ENCODE data around the gene NUMB. TPM values are rescaled to one million over a fixed set of nuclear protein-coding genes. Genes with fewer than 3 reads are reported as not detected.

NUMB gene
- total RNA-seq, 2 experiments from 2014 or later, result 27.9 to 31.5 TPM

- DNase-seq (no peak), ATAC-seq (ENCODE audit: poor library complexity) (no peak)
- intact Hi-C loops (cut with DNase I, micrococcal nuclease), result no loop called here
- no peak overlapping the region for H3K4me3 Mint-ChIP-seq
- Histone ChIP-seq H3K27me3 (ENCODE audit: control insufficient read depth in 1 of 2, insufficient read depth in 2 of 2, low read length in 2 of 2) (no peaks in the 10 kb centered on the region), H3K27ac (ENCODE audit: low read depth in 1 of 2, low read length in 2 of 2) (no peak overlapping the region), H3K4me3 (ENCODE audit: low read length) (no peak overlapping the region), H3K9me3 (ENCODE audit: control insufficient read depth in 1 of 2, insufficient read depth in 1 of 2, low read length in 2 of 2) (no peaks in the 10 kb centered on the region), H3K36me3 (ENCODE audit: insufficient read depth, low read length) (no peaks in the 10 kb centered on the region), H3K4me1 (ENCODE audit: insufficient read depth, low read length) (no peaks in the 10 kb centered on the region)
- H3K9me3 Mint-ChIP-seq, result no peaks in the 10 kb centered on the region
- ChIA-PET POLR2A (no interaction called here), CTCF (no interaction called here)
- no peak for TF ChIP-seq CTCF (IDR thresholded peaks at IDR 0.05)
- H3K27ac Mint-ChIP-seq, result no peak overlapping the region
- no peaks in the 10 kb centered on the region for H3K27me3 Mint-ChIP-seq
- H3K4me1 Mint-ChIP-seq (ENCODE audit: low read depth), result no peaks in the 10 kb centered on the region
- no peaks in the 10 kb centered on the region for H3K36me3 Mint-ChIP-seq (ENCODE audit: low read depth)
Measured at GRCh38 chr14:73372529-73372928, 85.8 kb downstream of the NUMB start.

- Mint-ChIP-seq H3K27ac (no peak overlapping the region), H3K27me3 (no peaks in the 10 kb centered on the region), H3K4me1 (ENCODE audit: low read depth) (no peaks in the 10 kb centered on the region), H3K9me3 (no peaks in the 10 kb centered on the region), H3K4me3 (no peak overlapping the region), H3K36me3 (ENCODE audit: low read depth) (peaks cover 5% of the 10 kb centered on the region)
- Histone ChIP-seq H3K36me3 (ENCODE audit: insufficient read depth, low read length) (no peaks in the 10 kb centered on the region), H3K4me3 (ENCODE audit: low read length) (no peak overlapping the region), H3K4me1 (ENCODE audit: insufficient read depth, low read length) (no peaks in the 10 kb centered on the region), H3K27me3 (ENCODE audit: control insufficient read depth in 1 of 2, insufficient read depth in 2 of 2, low read length in 2 of 2) (no peaks in the 10 kb centered on the region), H3K9me3 (ENCODE audit: control insufficient read depth in 1 of 2, insufficient read depth in 1 of 2, low read length in 2 of 2) (no peaks in the 10 kb centered on the region), H3K27ac (ENCODE audit: low read depth in 1 of 2, low read length in 2 of 2) (no peak overlapping the region)
- DNase-seq (no peak), ATAC-seq (ENCODE audit: poor library complexity) (no peak)
- no peak for TF ChIP-seq CTCF (IDR thresholded peaks at IDR 0.05)
- intact Hi-C loops (cut with DNase I, micrococcal nuclease), result no loop called here
- POLR2A ChIA-PET, result no interaction called here
- CTCF ChIA-PET, result no interaction called here
Measured at GRCh38 chr14:73370561-73370960, 87.8 kb downstream of the NUMB start.

- POLR2A ChIA-PET, result no interaction called here
- H3K36me3 ChIP-seq (ENCODE audit: insufficient read depth, low read length), result no peaks in the 10 kb centered on the region
- H3K4me1 ChIP-seq (ENCODE audit: insufficient read depth, low read length), result no peaks in the 10 kb centered on the region
- H3K4me3 ChIP-seq (ENCODE audit: low read length), result no peak overlapping the region
- H3K9me3 Mint-ChIP-seq, result no peaks in the 10 kb centered on the region
- peaks cover 6% of the 10 kb centered on the region for H3K36me3 Mint-ChIP-seq (ENCODE audit: low read depth)
- intact Hi-C loops (cut with DNase I, micrococcal nuclease), result loop anchor here in 1 of 2 experiments (5.0 kb wide), 1 partner anchor 1078 kb away; no protein-coding TSS in a partner anchor
- TF ChIP-seq CTCF (IDR thresholded peaks at IDR 0.05), result no peak
- CTCF ChIA-PET, result no interaction called here
- DNase-seq (no peak), ATAC-seq (ENCODE audit: poor library complexity) (no peak)
- H3K27ac ChIP-seq (ENCODE audit: low read depth in 1 of 2, low read length in 2 of 2), result no peak overlapping the region
- H3K27me3 ChIP-seq (ENCODE audit: control insufficient read depth in 1 of 2, insufficient read depth in 2 of 2, low read length in 2 of 2), result no peaks in the 10 kb centered on the region
- H3K27ac Mint-ChIP-seq, result no peak overlapping the region
- no peaks in the 10 kb centered on the region for H3K9me3 ChIP-seq (ENCODE audit: control insufficient read depth in 1 of 2, insufficient read depth in 1 of 2, low read length in 2 of 2)
- H3K27me3 Mint-ChIP-seq, result no peaks in the 10 kb centered on the region
- H3K4me1 Mint-ChIP-seq (ENCODE audit: low read depth), result no peaks in the 10 kb centered on the region
- no peak overlapping the region for H3K4me3 Mint-ChIP-seq
Measured at GRCh38 chr14:73369428-73369827, 88.9 kb downstream of the NUMB start.

Measured in CD4-positive, alpha-beta T cell (primary cell).